Fibroblast of skin of abdomen (primary cell): ENCODE results near the gene BICD1.

Experiments used
- DNase-seq: peaks from one replicate; pipeline ENCODE4 v3.0.0-alpha.2; 2013

BICD1 gene

DNA sequence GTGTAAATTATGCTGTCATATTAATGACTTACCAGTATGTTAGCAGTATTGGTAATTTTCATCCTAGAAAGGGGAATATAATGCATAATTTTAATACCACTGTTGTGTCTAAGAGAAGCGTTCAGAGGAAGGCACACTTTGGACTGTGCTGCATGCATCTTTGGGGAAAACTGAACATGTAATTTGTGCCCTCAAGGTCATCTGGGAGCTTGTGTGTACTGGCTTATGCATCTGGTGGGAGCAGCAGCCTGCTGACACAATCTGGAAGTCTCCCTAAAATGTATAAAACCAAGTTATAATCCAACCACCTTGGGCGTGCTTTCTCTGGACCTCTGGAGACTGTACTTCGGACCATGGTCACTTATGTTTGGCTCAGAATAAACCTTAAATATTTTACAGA is 306.8 kb downstream of the BICD1 start:
- DNase-seq = no peak

DNA sequence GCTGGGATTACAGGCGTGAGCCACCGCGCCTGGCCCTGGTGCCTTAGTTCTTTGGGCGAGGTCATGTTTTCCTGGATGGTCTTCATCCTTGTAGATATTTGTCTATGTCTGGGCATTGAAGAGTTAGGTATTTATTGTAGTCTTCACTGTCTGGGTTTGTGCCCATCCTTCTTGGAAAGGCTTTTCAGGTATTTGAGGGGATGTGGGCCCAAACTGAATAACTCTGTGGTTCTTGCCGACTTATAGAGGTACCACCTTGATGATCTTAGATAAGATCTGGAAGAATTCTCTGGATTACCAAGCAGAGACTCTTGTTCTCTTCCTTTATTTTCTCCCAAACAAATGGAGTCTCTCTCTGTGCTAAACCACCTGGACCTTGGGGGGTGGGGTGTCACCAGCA is 311.6 kb downstream of the BICD1 start:
- no peak for DNase-seq

DNA sequence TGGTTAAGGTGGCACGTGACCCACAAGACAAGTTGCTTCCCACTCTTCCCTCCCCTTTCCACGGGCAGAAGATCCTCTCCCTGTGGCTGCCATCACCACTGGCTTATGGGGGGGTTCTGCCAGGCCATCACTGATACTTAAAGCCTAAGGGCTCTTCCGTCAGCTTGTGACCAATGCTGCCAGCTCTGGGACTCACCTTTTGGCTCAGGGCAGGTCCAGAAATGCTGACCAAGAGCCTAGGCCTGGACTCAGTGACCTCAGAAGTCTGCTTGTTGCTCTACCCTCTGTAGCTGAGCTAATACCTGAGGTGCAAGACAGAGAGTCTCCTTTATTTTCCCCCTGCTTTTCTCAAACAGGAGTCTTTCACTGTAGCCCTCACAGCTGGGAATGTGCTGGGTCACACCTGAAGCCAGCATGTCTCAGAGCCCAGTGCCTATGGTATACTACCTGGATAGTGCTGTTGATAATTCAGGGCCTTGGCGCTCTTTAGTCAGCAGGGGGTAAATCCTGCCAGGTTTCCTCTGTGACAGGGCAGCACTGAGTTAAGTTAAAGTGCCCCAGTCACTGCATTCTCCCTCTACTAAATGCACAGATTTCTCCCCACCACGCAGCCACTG is 312.4 kb downstream of the BICD1 start:
- DNase-seq = no peak

DNA sequence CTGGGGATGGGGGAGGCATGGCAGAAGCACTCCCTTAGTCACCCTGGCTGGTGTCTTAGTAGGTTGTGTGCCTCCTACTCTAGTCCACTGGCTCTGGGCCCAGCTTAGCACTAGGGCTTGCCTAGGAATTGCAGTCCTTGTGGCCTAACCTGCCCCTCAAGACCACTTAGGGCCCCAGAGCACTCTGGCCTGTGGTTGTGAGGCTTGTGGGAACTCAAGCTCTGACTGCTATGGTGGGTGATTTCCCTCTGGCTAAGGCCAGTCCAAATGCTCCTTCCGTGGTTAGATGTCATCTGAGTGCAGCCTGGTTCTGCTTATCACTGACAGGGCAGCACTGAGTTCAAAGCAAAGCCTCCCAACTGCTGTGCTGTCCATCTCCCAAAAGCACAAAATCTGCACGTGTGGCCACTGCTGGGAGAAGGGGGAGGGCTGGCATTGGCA is 312.9 kb downstream of the BICD1 start:
- no peak for DNase-seq

DNA sequence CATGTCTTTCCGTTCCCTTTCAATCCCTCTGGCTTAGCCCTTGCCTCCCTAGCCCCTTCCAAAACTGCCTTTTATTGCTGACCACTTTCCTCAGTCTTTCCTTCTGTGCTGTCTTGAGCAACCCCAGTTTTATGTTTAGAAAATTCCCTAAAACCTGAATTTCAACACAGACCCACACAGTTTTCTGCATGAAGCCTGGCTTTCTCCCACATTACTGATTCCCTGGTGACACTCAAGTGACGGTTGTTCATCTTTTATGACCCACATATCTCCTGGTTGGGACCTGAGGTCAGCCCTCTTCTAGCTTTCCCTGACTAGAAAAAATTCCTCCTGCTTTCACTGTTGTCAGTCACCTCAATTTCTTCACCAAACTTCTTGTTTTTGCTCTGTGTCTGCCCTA is 313.7 kb downstream of the BICD1 start:
- no peak for DNase-seq

DNA sequence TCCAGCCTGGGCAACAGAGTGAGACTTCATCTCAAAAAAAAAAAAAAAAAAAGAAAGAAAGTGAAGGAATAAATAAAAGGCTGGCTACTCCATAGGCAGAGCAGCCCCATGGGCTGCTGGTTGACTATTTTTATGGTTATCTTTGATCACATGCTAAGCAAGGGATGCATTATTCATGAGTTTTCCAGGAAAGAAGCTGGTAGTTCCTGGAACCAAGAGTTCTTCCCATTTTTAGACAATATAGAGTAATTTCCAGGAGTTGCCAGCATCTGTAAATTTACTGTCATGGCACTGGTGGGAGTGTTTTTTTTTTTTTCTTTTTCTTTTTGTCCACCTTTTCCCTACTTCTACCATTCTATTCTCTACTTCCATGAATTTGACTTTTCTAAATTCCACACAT is 316.9 kb downstream of the BICD1 start:
- DNase-seq = no peak

DNA sequence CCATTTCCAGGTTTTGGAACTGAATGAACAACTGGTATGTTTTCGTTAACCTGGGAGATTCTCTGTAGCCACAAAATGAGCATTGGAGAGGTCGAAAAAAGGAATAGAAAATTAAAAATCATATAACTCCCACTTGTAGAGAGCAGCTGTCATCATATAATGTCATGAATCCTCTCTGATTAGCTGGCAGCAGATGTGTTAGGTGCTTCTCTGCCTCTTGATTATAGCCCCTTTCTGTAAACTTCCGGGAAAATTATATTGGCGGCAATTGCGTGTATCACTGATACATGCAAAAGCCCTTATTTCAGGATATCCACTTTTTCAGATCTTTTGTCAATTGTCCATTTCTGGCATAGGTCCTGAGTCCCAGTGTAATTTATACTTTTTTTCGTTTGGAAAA is 324.4 kb downstream of the BICD1 start:
- DNase-seq = no peak
